22Rv1 (cell line): Measurements from ENCODE around the gene ZIC2.

Experiments used
- H3K27ac ChIP-seq: fragments of 450-650 bp; 2 replicates; pipeline ENCODE4 v1.5.1; 2017
- CTCF ChIP-seq: fragments of 450-650 bp; IDR thresholded peaks from 2 replicates; pipeline ENCODE4 v1.5.1; 2017; ENCODE audit warnings: mild to moderate bottlenecking
- ZFX ChIP-seq: fragments of 450-650 bp; IDR thresholded peaks from 2 replicates; pipeline ENCODE4 v1.6.1; 2017; ENCODE audit warnings: antibody characterized with exemption, borderline replicate concordance

The ZIC2 gene

GRCh38 chr13:99980201-99980823 lies 1.3 kb upstream of the ZIC2 start:
- TF ChIP-seq CTCF (no peak), ZFX (no peak)
- H3K27ac ChIP-seq = peak overlapping the region; percentile 94

DNA sequence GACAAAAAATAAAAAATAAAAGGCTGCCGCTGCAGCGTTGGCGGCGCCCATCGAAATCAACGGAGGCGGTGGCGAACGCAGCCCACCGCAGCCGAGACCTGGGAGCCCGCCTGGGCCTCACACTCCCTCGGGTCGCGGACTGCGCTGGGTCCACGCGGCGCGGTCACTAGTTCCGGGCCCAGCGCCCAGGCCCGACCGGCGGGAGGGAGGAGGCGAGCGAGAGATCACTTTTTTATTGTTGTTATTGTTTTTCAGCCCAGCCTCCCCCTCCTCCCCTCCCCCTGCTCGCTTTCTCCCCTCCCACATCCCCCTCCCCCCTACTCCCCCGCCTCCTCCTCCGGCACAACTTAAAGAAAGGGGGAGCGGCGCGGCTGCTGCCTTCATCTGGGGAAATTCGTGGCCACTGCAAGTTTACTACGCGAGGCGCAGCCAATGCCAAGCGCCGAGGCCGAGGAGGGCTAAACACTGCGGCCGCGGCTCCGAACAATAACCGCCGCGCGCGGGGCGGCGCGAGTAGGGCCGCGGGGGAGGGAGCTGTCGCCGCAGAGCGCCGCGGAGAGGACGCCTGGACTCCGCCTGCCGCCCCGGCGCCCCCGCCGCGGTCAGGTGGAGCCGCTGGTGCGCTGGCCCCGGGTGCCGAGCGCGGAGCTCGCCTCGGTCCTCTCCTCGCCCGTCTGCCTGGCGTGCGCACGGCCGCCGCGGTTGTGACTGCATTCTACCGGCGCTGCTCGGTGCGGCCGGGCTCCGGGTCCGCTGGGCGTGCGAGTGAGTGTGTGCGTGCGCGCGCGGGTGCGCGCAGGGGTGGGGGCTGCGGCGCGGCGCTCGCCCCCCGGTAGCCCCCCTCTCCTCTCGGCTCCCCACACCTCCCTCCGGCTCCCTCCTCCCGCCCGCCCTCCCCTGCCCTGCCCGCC lies 505 bp upstream of the ZIC2 start:
- H3K27ac ChIP-seq = peak overlapping the region; percentile 94
- TF ChIP-seq ZFX = no peak
- peak; percentile 9; the same call in 1 of the 2 replicates for TF ChIP-seq CTCF

DNA sequence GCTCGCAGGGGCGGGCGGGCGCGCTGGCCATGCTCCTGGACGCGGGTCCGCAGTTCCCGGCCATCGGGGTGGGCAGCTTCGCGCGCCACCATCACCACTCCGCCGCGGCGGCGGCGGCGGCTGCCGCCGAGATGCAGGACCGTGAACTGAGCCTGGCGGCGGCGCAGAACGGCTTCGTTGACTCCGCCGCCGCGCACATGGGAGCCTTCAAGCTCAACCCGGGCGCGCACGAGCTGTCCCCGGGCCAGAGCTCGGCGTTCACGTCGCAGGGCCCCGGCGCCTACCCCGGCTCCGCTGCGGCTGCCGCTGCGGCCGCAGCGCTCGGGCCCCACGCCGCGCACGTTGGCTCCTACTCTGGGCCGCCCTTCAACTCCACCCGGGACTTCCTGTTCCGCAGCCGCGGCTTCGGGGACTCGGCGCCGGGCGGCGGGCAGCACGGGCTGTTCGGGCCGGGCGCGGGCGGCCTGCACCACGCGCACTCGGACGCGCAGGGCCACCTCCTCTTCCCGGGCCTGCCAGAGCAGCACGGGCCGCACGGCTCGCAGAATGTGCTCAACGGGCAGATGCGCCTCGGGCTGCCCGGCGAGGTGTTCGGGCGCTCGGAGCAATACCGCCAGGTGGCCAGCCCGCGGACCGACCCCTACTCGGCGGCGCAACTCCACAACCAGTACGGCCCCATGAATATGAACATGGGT lies 599 bp downstream of the ZIC2 start:
- TF ChIP-seq ZFX (no peak), CTCF (no peak)
- H3K27ac ChIP-seq = peak overlapping the region; percentile 94

GRCh38 chr13:99982731-99983498 lies 1.3 kb downstream of the ZIC2 start:
- peak overlapping the region; percentile 94 for H3K27ac ChIP-seq

DNA sequence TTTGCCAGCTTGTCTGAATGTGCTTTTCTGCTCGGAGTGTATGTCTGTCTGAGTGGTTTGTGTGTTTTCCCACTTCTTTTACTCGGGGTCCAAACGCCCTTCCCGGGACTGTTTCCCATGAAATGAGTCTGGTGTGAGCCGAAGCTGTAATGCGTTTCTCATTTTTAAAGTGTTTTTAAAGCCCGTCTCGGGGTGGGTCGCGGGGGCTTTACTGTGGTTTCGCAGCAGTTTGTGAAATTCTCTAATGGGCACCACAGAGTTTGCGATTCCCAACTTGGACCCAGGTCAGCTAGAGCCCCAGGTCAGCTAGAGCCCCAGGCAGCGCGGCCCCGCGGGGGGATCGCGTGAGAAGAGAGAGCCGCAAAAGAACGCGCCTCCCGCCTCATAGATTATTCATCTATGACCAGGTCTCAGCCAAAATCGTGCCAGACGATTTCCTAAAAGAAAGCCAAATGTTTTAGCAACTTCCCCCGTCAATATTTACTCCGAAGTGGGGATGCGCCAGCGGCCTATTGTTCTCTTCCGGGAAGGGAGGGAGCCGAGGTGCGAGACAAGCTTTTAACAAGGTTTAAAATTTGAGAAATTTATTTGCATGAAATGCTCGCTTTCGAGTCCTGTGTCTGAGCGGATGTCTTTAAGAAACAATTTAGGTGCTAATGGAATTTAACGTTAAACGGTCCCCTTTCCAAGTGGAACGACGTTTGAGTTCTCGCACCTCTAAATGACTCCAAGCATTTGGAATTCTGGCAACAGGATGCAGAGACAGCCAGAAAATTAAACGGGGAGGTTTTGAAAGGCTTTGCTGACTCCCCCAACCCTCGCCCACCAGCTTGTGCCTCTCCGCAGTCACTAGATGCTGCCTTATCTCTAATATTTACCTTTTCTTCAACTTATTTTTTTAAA lies 2.2 kb downstream of the ZIC2 start:
- no peak for TF ChIP-seq CTCF
- no peak for TF ChIP-seq ZFX
- no peak overlapping the region for H3K27ac ChIP-seq

More at GRCh38 chr13:99982731-99983498, 1.3 kb downstream of the ZIC2 start:
- TF ChIP-seq ZFX = no peak
- TF ChIP-seq CTCF = no peak
